Measurements from ENCODE around the gene CDCA5.

Gene CDCA5

DNA sequence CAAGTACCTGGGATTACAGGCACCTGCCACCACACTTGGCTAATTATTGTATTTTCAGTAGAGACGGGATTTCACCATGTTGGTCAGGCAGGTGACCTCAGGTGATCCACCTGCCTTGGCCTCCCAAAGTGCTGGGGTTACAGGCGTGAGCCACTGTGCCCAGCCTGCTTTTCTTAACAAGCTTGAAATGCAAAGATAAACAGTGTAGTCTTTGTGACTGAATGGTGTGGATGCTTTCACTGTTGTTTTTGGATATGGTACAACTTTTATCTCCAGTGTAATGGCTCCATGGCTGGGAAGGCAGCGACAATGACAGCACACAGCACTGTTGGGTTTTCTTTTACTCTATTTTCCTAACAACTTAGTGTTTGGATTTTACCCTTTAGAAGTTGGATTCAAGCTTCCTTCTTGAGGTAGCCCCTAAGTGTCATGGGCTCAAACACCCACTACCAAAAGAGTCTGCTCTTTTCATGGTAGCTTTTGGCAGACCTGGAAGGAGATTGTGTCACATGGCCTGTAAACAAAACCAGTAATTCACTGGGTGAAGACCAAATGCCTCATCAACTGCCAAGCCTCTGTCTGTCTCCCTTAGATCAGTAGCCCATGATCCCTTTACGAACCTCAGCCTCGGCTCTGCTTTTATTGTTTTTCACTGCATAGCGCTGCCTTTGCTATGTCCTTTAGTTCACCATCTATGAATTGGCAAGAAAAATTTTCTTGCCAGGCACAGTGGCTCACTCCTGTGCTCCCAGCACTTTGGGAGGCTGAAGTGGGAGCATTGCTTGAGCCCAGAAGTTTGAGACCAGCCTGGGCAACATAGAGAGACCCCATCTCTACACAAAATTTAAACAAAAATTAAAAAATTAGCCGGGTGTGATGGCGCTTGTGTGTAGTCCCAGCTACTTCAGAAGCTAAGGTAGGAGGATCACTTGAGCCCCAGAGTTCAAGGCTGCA lies 18.6 kb upstream of the CDCA5 start:
- 96% methylated on average over 8 of the region's 8 CpGs for WGBS
- H3K9me3 ChIP-seq (ENCODE audit: control insufficient read depth, low read length): no peaks in the 10 kb centered on the region
- peaks cover 35% of the 10 kb centered on the region for H3K79me1 ChIP-seq (replicated peaks; ENCODE audit: low read length, poor library complexity, severe bottlenecking)
- no peak overlapping the region for H3K4me3 ChIP-seq (ENCODE audit: insufficient read depth in 1 of 2, low read depth in 1 of 2, low read length in 2 of 2)
- peaks cover 14 to 17% of the 10 kb centered on the region in 2 experiments for H3K36me3 ChIP-seq (ENCODE audit: control insufficient read depth in 1 of 2, insufficient read depth in 2 of 2, low read depth in 1 of 2, low read length in 2 of 2)
- peaks cover 7% of the 10 kb centered on the region for H3K4me1 ChIP-seq (ENCODE audit: control insufficient read depth, insufficient read depth, low read depth, low read length)
- no peak overlapping the region for H3K9ac ChIP-seq (ENCODE audit: low read length)
- no peak overlapping the region for H3K27ac ChIP-seq (ENCODE audit: low read length, poor library complexity, severe bottlenecking)
- H3K23ac ChIP-seq (ENCODE audit: low read length in 2 of 2): no peak overlapping the region
- no peak overlapping the region for H3K14ac ChIP-seq (ENCODE audit: low read length in 2 of 2)
- H2AFZ ChIP-seq (ENCODE audit: low read depth, low read length): no peak overlapping the region
- no peaks in the 10 kb centered on the region for H3K27me3 ChIP-seq (ENCODE audit: control insufficient read depth in 1 of 2, insufficient read depth in 1 of 2, low read length in 2 of 2)
- no peak overlapping the region for H3K18ac ChIP-seq (ENCODE audit: low read depth in 1 of 2, low read length in 2 of 2)
- no peak overlapping the region for H3K4me2 ChIP-seq (ENCODE audit: low read length, poor library complexity, severe bottlenecking)
- no peak overlapping the region for H2BK15ac ChIP-seq (ENCODE audit: low read depth, poor library complexity, severe bottlenecking)
- no peak overlapping the region for H2AK5ac ChIP-seq (ENCODE audit: low read length, severe bottlenecking)
- H2BK12ac ChIP-seq (ENCODE audit: low read length in 2 of 2): no peak overlapping the region
- H2BK120ac ChIP-seq (ENCODE audit: low read depth, low read length): no peak overlapping the region
- H4K91ac ChIP-seq (ENCODE audit: low read length): no peak overlapping the region
- H3K4ac ChIP-seq (ENCODE audit: low read depth in 1 of 2, low read length in 2 of 2): no peak overlapping the region
- H4K8ac ChIP-seq (ENCODE audit: low read length): no peak overlapping the region
- H2BK5ac ChIP-seq (ENCODE audit: low read depth, low read length, poor library complexity, severe bottlenecking): no peak overlapping the region
- no peak for DNase-seq

DNA sequence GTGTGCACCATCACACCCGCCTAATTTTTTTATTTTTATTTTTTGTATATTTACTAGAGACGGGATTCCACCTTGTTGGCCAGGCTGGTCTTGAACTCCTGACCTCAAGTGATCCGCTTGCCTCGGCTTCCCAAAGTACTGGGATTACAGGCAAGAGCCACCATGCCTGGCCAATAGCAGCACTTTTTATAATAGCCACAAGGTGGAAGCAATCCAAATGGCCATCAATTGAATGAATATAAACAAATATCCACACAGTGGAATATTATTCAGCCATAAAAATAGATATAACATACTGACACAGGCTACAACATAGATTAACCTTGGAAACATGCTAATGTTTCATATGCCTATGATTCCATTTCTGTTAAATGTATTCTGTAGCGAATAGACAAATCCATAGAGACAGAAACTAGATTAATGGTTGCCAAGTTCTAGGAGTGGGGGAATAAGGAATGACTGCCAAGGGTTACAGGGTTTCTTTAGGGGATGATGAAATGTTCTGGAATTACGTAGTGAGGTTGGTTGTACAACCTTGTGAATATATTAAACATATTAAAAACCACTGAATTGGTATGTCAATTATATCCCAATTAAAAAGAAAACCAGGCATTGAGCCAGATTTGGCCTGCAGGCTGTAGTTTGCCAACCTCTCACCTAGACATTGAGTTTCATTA lies 17.0 kb upstream of the CDCA5 start:
- Histone ChIP-seq H3K36me3 (ENCODE audit: control insufficient read depth in 1 of 2, insufficient read depth in 2 of 2, low read depth in 1 of 2, low read length in 2 of 2) (peaks cover 8 to 17% of the 10 kb centered on the region in 2 experiments), H4K8ac (ENCODE audit: low read length) (no peak overlapping the region), H3K18ac (ENCODE audit: low read depth in 1 of 2, low read length in 2 of 2) (no peak overlapping the region), H3K14ac (ENCODE audit: low read length in 2 of 2) (no peak overlapping the region), H3K4me1 (ENCODE audit: control insufficient read depth, insufficient read depth, low read depth, low read length) (peaks cover 8% of the 10 kb centered on the region), H3K4me3 (ENCODE audit: insufficient read depth in 1 of 2, low read depth in 1 of 2, low read length in 2 of 2) (no peak overlapping the region), H2AFZ (ENCODE audit: low read depth, low read length) (no peak overlapping the region), H3K27me3 (ENCODE audit: control insufficient read depth in 1 of 2, insufficient read depth in 1 of 2, low read length in 2 of 2) (no peaks in the 10 kb centered on the region), H4K91ac (ENCODE audit: low read length) (no peak overlapping the region), H3K27ac (ENCODE audit: low read length, poor library complexity, severe bottlenecking) (no peak overlapping the region), H2BK120ac (ENCODE audit: low read depth, low read length) (no peak overlapping the region), H3K23ac (ENCODE audit: low read length in 2 of 2) (no peak overlapping the region), H3K9me3 (ENCODE audit: control insufficient read depth, low read length) (no peaks in the 10 kb centered on the region), H3K4me2 (ENCODE audit: low read length, poor library complexity, severe bottlenecking) (no peak overlapping the region), H3K4ac (ENCODE audit: low read depth in 1 of 2, low read length in 2 of 2) (no peak overlapping the region), H2AK5ac (ENCODE audit: low read length, severe bottlenecking) (no peak overlapping the region), H2BK12ac (ENCODE audit: low read length in 2 of 2) (no peak overlapping the region), H2BK5ac (ENCODE audit: low read depth, low read length, poor library complexity, severe bottlenecking) (no peak overlapping the region), H2BK15ac (ENCODE audit: low read depth, poor library complexity, severe bottlenecking) (no peak overlapping the region), H3K79me1 (replicated peaks; ENCODE audit: low read length, poor library complexity, severe bottlenecking) (peaks cover 30% of the 10 kb centered on the region), H3K9ac (ENCODE audit: low read length) (no peak overlapping the region)
- 98% methylated on average over 4 of the region's 6 CpGs for WGBS
- DNase-seq: no peak

DNA sequence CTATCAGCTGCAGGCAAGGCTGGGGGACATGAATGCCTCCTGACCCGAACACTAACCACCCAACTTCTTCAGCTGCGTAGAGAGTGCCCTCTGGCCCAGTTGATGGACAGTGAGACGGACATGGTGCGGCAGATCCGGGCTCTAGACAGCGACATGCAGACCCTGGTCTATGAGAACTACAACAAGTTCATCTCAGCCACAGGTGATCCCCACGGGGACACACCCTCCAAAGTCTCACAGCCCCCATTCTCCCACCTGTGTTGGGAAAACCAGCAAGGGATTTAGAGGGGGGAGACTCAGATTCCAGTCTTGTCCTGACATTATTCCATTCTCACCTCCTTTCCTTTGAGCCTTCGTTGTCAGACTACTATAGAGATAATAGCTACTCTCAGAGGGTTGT lies 13.1 kb upstream of the CDCA5 start:
- H3K27ac ChIP-seq (ENCODE audit: low read length, poor library complexity, severe bottlenecking): no peak overlapping the region

More for the DNA sequence above, 13.1 kb upstream of the CDCA5 start:
- Histone ChIP-seq H2BK120ac (ENCODE audit: low read depth, low read length) (no peak overlapping the region), H3K4me2 (ENCODE audit: low read length, poor library complexity, severe bottlenecking) (peak overlapping the region; percentile 23), H3K27me3 (ENCODE audit: control insufficient read depth in 1 of 2, insufficient read depth in 1 of 2, low read length in 2 of 2) (no peaks in the 10 kb centered on the region), H3K4me1 (ENCODE audit: control insufficient read depth, insufficient read depth, low read depth, low read length) (peaks cover 10% of the 10 kb centered on the region), H3K4me3 (ENCODE audit: insufficient read depth in 1 of 2, low read depth in 1 of 2, low read length in 2 of 2) (peak overlapping the region; percentile 35 to 86), H3K36me3 (ENCODE audit: control insufficient read depth in 1 of 2, insufficient read depth in 2 of 2, low read depth in 1 of 2, low read length in 2 of 2) (peaks cover 2 to 7% of the 10 kb centered on the region in 2 experiments), H3K4ac (ENCODE audit: low read depth in 1 of 2, low read length in 2 of 2) (no peak overlapping the region), H2AFZ (ENCODE audit: low read depth, low read length) (no peak overlapping the region), H2BK5ac (ENCODE audit: low read depth, low read length, poor library complexity, severe bottlenecking) (no peak overlapping the region), H3K18ac (ENCODE audit: low read depth in 1 of 2, low read length in 2 of 2) (no peak overlapping the region), H3K9ac (ENCODE audit: low read length) (peak overlapping the region; percentile 90), H2BK15ac (ENCODE audit: low read depth, poor library complexity, severe bottlenecking) (no peak overlapping the region), H3K14ac (ENCODE audit: low read length in 2 of 2) (no peak overlapping the region), H3K79me1 (replicated peaks; ENCODE audit: low read length, poor library complexity, severe bottlenecking) (peaks cover 15% of the 10 kb centered on the region), H2BK12ac (ENCODE audit: low read length in 2 of 2) (no peak overlapping the region), H3K9me3 (ENCODE audit: control insufficient read depth, low read length) (no peaks in the 10 kb centered on the region), H2AK5ac (ENCODE audit: low read length, severe bottlenecking) (no peak overlapping the region), H4K8ac (ENCODE audit: low read length) (no peak overlapping the region), H3K23ac (ENCODE audit: low read length in 2 of 2) (no peak overlapping the region), H4K91ac (ENCODE audit: low read length) (no peak overlapping the region)
- DNase-seq: no peak
- WGBS: 73% methylated on average over 7 of the region's 8 CpGs
